Sigmoid colon (tissue), 4 donors: ENCODE results near the gene APBB1IP.

Experiments used
- POLR2A ChIP-seq, 2 donors: fragments of 450-650 bp; IDR thresholded peaks; one replicate each; pipeline ENCODE4 v1.6.1; 2016; ENCODE audit warnings: antibody characterized with exemption in 2 of 2, mild to moderate bottlenecking in 2 of 2, moderate library complexity in 2 of 2
- POLR2AphosphoS5 ChIP-seq, 4 donors: sonication (generic); formaldehyde crosslinking; IDR thresholded peaks; one replicate each; pipeline ENCODE4 v1.6.1; 2017; ENCODE audit warnings: antibody characterized with exemption in 4 of 4
- TF ChIP-seq, protein P1 (sequence below), 4 experiments: fragments of 450-650 bp in 3 of 4; fragments of 200-600 bp in 1 of 4; IDR thresholded peaks; one replicate each; pipeline ENCODE4 v1.5.1; 2016 to 2019; ENCODE audit warnings: antibody characterized with exemption in 4 of 4, mild to moderate bottlenecking in 3 of 4, moderate library complexity in 2 of 4

DNA sequence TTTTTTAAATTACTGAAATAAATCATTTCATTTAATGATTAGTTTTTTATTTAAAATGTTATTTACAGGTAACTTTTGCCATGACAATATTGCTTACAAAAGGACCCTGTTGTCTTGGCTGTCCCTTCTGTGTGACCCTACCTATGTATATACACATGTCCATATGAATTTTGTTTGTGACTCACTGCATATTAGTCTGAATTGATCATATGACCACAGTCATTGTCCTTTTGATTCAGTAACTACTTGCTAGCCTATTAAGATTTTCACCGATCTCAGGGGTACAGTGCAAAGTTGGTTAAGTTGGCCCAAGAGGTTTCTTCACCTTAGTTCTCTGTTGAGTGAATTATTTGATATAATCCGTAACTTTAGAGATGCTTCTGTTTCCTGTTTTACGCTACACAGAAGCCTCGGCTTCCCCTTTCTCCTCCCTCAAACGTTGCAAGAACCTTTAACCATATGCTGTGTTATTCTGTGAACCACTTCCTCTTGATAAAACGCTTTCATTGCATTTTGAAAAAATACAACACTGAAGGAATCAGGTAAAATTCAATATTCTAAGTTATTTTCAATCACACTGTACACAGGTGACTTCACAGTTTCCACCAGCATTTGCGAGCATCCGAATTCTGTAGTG lies 43.9 kb downstream of the APBB1IP start:
- TF ChIP-seq, protein P1, sequence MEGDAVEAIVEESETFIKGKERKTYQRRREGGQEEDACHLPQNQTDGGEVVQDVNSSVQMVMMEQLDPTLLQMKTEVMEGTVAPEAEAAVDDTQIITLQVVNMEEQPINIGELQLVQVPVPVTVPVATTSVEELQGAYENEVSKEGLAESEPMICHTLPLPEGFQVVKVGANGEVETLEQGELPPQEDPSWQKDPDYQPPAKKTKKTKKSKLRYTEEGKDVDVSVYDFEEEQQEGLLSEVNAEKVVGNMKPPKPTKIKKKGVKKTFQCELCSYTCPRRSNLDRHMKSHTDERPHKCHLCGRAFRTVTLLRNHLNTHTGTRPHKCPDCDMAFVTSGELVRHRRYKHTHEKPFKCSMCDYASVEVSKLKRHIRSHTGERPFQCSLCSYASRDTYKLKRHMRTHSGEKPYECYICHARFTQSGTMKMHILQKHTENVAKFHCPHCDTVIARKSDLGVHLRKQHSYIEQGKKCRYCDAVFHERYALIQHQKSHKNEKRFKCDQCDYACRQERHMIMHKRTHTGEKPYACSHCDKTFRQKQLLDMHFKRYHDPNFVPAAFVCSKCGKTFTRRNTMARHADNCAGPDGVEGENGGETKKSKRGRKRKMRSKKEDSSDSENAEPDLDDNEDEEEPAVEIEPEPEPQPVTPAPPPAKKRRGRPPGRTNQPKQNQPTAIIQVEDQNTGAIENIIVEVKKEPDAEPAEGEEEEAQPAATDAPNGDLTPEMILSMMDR (IDR thresholded peaks at IDR 0.05) = no peak
- TF ChIP-seq POLR2AphosphoS5 (IDR thresholded peaks at IDR 0.05) = no peak
- TF ChIP-seq POLR2A (IDR thresholded peaks at IDR 0.05) = no peak
